ENCODE measurements around the gene WDR59.
"Not testable (repeated sequence)": the region's sequence is repeated elsewhere in the genome, so short reads cannot be mapped to it uniquely, and the experiment has no call there.

WDR59 gene

DNA sequence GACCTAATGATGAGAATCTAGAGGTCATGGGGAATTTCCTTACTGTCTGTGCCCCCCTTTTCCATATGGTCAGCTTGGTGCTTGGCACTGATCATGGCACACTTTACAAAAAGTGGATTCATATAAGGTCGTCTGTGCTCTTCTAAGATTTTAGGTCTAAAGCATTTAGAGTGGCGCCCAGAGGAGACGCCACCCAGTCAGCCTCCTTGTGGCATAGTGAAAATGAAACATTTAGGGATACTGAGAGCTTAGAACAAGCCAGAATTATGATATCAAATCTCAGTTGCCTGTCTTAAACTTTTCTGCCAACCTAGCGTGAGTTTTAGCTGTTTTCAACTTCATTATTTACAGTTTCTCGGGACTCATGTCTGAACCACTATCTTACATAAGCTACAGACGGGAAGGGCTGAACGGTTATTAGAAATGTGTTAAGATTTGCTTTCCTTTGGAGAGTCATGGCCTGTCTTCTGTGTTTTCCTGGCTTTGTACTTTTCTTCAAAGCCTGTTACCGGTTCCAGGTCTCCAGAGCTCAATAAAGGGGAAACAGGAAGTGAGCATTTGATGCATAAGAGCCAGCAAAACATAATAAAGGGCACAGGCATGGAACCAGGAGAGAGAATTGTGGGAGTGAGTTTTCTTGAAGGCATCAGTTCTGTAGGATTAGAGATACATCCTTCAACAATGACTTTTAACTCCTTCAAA, 27.6 kb upstream of the WDR59 start:
- H3K27ac ChIP-seq, result peak overlapping the region; percentile 94
- no peak for DNase-seq (ENCODE audit: low read depth, low spot score)

DNA sequence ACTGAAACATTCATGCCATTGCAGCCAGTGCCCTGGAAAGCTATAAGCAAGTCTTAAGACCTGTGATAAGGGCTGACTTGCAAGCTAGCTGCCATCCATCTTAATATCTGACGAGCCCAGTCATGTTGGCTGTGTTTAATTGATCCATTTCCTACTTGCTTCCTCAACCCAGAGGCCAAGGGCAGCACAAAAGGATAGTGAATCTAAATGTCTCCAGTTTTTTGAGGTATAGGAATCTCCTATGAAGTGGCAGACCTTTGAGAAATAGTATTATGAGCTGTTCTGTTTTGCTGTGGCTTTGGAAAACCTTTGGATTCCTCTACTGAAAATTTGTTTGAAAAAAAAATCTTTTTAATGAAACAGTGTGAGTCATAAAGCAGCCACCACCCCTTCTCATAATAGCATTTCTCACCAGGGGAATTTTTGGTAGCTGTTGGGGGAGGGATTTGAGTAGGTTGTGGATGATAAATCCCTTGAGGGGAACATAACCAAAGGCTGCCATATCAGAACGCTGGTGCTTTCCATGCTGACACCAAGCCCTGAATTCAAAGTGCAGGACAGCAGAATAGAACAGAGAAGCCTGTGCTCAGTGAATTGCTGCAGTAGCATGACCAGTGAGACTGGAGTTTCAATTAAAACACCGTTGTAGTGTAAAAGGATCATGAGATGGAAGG, 26.8 kb upstream of the WDR59 start:
- H3K27ac ChIP-seq, result peak overlapping the region; percentile 94

DNA sequence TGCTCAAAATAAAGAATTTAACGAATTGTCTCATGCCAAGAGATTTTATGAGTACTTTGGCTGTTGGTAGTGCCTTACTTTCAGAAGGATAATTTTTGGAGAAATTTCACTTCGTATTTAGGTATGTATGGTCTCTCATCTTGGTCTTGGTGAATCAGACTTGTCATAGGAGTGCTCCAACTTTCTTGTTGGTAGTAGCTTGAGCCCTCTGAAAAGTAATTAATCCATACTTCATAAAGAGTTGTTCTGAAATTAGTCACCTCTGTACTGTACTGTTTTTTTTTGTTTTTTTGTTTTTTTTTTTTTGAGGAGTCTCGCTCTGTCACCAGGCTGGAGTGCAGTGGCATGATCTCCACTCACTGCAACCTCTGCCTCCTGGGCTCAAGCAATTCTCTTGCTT, 25.5 kb upstream of the WDR59 start:
- no peak for DNase-seq (ENCODE audit: low read depth, low spot score)
- H3K27ac ChIP-seq, result peak overlapping the region; percentile 94

More for the DNA sequence above, 26.8 kb upstream of the WDR59 start:
- DNase-seq (ENCODE audit: low read depth, low spot score), result peak; percentile 73

DNA sequence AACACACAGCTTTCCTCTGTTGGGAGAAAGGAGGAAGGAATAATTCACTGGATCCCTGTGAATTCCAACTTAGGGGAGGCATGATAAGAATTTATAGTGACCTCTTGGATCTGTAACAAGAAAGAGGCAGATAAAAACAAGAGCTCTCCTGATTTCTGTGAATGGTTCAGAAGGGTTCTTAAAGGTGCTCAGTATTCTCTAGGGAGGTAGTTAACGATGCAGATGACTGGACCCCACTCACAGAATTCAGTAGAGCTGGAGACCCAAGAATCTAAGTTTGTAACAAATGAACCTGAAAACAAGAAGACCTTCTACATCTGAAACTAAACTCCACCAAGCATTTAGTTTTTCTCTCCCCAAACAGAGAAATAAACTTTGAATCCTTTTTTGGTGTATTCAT, 22.5 kb upstream of the WDR59 start:
- no peak overlapping the region for H3K27ac ChIP-seq
- DNase-seq (ENCODE audit: low read depth, low spot score), result no peak

DNA sequence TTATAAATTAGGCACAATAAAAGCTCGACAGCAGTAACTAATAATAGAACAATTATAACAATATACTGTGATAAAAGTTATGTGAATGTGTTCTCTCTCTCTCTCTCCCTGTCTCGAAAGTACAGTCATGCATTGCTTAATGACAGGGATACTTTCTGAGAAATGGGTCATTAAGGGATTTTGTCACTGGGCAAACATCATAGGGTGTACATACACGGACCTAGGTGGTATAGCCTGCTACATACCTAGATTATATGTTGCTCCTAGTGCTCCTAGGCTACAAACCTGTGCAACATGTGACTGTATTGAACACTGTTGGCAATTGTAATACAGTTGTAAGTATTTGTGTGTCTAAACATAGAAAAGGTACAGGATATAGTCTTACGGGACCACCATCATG, 20.8 kb upstream of the WDR59 start:
- no peak for DNase-seq (ENCODE audit: low read depth, low spot score)
- H3K27ac ChIP-seq, result no peak overlapping the region

DNA sequence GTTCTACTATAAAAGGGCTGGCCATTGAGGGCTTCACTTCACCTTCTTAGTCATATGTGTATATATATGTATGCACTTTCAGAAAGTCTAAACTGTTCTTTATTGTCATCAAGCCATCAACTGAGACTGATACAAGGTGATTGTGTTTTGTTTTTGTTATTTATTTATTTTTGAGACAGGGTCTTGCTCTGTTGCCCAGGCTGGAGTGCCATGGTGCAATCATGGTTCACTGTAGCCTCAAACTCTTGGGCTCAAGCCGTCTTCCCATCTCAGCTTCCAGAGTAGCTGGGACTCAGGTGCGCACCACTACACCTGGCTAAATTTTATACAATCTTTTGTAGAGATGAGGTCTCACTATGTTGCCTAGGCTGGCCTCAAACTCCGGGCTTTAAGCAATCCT, 19.5 kb upstream of the WDR59 start:
- no peak overlapping the region for H3K27ac ChIP-seq
- no peak for DNase-seq (ENCODE audit: low read depth, low spot score)

DNA sequence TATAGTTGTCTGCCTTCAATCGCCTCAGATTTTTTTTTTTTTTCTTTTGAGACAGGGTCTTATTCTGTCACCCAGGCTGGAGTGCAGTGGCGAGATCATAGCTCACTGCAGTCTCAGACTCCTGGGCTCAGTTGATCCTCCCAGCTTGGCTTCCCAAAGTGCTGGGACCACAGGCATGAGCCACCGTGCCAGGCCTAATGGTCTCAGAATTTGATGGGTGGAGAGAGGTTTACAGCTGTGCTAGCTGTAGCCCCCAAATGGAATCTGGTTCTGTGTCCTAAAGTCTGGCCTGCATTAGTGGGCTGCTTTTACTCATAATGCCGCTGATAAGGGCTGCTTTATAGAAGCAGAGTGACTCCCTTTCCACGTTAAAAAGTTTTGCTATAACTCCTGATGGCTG, 19.0 kb upstream of the WDR59 start:
- H3K27ac ChIP-seq, result no peak overlapping the region
- DNase-seq (ENCODE audit: low read depth, low spot score), result no peak

DNA sequence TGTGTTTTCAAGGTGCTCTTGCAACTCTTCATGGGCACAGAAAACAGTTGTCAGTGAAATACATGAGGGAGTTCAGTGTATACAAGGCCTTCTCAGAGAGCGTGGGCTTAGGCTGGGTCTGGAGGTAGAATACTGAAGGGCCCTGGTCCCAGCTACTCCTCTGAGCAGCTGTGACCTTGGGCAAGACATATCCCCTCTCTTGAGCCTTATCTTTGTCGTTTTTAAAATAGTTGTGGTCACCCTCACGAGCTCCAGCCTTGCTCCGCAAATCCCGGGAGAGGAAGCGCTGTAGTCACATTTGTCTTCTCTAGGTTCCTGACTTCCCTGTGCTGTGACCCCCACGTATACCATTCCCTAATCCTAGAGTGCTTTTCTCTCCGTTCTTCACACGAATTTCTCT, 17.6 kb upstream of the WDR59 start:
- no peak overlapping the region for H3K27ac ChIP-seq
- no peak for DNase-seq (ENCODE audit: low read depth, low spot score)

DNA sequence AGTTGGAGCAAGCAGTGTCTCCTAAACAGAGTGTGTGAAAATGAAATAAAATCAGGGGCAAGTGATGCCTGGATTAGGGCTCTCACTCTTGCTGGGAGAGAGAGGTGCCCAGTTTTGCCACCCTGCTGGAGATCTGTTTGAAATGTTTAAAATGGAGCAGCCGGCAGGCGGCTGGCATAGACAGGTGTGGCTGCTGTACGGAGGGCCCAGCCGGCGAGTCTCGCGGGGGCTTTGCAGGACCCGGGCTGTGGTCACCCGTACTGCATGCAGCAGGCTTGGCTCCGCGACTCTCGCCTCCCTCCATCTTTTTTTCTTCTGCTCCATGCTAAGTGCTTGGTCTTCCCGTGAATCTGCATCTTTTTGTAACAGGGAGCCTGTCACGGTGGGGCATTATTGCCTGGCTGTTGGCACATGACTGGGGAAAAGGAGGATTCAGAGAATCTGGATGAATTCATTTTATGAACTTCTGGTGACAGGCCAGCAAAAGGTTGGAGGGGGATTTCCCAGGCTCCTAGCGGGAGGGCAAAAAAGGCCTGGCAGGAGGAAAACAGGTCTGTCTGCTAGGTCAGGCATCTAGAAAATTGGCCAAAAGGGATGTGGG, 15.7 kb upstream of the WDR59 start:
- DNase-seq (ENCODE audit: low read depth, low spot score), result no peak
- H3K27ac ChIP-seq, result no peak overlapping the region

DNA sequence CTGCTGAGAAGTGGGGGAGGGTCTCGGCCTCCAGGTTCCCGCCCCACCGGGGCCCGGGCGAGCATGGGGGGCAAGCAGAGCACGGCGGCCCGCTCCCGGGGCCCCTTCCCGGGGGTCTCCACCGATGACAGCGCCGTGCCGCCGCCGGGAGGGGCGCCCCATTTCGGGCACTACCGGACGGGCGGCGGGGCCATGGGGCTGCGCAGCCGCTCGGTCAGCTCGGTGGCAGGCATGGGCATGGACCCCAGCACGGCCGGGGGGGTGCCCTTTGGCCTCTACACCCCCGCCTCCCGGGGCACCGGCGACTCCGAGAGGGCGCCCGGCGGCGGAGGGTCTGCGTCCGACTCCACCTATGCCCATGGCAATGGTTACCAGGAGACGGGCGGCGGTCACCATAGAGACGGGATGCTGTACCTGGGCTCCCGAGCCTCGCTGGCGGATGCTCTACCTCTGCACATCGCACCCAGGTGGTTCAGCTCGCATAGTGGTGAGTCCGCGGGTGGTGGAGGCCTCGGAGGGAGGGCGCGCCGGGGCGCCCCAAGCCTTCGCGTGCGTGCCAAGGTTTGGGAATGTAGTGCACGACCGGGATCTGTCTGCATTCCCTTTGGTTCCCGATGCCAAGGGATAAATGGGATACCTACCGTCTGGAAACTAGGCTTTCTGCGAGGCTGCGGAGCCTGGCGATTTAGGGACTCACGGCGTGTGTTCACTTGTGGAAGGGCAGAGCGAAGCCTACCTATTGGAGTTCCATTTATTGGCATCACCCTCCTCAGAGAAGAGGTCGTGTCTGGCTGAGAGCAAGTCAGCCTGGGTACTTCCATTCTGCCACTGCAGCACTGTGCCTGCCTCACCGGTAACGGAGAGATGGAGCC, 14.9 kb upstream of the WDR59 start:
- DNase-seq (ENCODE audit: low read depth, low spot score), result no peak
- H3K27ac ChIP-seq, result peak overlapping the region; percentile 55

DNA sequence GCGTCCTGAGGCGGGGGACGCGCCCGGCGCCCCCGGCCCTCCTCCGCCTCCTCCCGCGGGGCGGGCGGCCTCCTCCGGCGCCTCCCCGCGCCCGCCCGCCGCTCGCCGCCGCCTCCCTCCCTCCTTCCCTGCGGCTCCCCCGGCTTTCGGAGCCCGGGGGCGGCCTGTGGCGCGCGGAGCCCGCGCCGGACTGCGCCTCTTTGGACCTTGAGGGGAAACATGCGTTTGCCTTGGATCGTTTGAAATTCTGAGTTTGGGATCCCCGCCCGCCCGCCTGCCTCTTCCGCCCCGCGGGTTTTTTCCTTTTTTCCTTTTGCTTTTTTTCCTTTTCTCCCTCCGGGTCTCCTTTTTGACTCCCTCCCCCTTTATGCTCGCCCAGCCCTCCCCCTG, 14.3 kb upstream of the WDR59 start:
- H3K27ac ChIP-seq, result peak overlapping the region; percentile 55
- DNase-seq (ENCODE audit: low read depth, low spot score), result no peak

DNA sequence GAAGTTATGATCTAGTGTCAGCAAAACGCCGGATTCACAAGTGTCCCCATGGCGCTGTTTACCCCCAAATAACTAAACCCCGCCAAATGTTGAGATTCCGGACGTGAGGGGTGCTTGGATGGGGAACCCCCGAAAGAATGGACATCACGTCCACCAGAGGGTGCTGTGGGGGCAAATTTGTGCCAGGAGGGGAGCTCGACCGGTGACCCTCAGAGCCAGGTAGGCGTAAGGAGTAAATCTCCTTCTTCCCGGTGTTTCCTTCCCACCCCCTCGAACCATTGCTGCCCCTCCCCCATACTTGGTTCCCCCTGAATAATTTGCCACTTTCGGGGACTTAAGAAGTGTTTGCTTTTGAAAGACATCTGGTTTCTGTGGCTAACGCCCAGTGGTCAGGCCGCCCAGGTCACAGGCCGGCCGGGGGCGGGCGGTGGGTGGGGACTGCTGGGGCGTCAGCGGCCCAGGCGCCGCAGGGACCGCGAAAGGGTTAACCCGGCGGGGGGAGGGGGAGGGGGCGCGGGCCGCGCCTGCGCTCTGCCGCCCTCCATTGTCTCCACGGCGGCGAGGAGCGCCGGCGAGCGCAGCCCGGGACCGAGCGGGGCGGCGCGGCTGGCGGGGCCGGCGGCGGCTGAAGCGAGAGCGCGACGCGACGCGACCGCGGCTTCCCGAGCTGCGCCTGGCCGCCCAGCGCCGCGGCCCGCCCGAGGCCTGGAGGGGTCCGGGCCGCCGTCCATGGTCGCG, 13.7 kb upstream of the WDR59 start, which contains the start of gene ZNRF1:
Gene ZNRF1 (plus strand): TSS at position 544 of the 738 bp plus-strand sequence. CDS start 648 bp downstream, outside the sequence.
- peak within 1 kb of the TSS; percentile 55 for H3K27ac ChIP-seq
- DNase-seq (ENCODE audit: low read depth, low spot score), result no peak

DNA sequence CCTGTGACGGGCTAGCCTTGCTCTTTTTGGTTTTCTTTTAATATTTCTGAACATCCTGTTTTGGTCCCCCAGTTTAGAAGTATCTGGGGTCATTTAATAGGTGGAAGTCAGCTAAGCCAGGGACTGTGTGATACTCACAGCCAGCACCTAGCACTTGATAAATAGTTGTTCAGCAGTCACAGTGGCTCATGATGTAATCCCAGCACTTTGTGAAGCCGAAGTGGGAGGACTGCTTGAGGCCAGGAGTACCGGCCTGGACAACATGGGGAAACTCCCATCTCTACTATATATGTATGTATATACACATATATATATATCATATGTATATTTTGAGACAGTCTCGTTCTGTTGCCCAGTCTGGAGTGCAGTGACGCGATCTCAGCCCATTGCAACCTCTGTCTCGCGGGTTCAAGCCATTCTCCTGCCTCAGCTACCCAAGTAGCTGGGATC, 12.1 kb upstream of the WDR59 start:
- no peak overlapping the region for H3K27ac ChIP-seq
- DNase-seq (ENCODE audit: low read depth, low spot score), result no peak

DNA sequence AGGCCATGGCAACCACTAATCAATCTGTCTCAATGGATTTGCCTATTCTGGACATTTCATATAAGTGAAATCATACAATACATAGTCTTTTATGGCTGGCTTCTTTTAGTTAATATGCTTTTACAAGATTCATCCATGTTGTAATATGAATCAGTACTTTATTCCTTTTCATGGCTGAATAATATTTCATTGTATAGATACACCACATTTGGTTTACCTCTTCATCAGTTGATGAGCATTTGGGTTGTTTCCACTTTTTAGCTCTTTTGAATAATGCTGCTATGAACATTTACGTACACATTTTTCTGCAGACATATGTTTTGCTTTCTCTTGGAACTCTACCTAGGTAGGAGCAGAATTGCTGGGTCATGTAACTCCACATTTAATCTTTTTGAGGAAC, 11.1 kb upstream of the WDR59 start:
- DNase-seq (ENCODE audit: low read depth, low spot score), result no peak
- H3K27ac ChIP-seq, result no peak overlapping the region

DNA sequence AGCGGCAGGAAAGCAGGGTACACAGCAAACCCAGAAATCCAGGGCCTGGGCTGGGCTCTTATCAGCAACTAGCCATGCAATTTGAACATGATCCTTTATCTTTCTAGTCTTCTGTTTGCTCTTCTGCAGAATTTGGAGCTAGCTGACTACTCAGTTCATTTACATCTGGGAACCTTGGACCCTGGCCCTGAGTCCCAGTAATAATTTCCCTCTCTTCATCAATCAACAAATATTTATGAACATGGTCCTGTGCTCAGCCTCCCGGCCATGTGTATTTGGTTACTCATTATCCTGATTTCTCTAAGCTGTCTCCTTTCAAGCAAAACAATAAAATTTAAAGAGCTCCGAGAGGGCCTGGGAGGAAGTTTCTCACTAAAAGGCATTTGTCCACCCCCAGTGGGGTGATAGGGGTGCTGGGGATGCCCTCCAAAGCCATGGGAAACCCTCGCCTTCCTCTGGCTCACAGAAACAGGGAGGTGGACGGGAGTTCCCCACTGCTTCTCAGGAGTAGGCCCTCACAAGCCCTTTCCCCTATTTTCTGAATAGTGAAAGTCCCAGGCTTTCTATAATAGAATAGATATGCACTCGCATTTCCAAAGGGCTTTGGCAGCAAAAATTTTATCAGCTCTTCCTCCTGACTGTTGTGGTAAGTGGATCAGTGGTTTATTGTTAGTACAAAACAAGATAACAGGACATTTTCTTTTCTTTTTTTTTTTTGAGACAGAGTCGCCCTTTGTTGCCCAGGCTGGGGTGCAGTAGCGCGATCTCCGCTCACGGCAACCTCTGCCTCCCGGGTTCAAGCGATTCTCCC, 6.9 kb upstream of the WDR59 start:
- no peak for DNase-seq (ENCODE audit: low read depth, low spot score)
- H3K27ac ChIP-seq, result no peak overlapping the region

DNA sequence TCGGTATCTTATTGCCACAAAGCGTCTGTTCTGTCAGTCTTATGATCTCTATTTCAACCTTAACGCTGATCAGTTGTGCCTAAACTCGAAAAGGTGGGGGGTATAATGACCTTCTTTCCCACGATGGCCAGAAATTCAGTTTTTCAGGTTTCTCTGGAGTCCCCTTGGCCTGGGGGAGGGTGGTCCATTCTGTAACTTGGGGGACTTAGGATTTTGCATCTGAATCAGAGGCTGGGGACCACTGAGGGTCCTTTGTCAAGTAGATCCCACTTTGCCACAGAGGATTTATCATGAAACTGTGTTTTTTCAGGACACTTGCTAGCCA, 6.3 kb upstream of the WDR59 start:
- no peak for DNase-seq (ENCODE audit: low read depth, low spot score)
- no peak overlapping the region for H3K27ac ChIP-seq

DNA sequence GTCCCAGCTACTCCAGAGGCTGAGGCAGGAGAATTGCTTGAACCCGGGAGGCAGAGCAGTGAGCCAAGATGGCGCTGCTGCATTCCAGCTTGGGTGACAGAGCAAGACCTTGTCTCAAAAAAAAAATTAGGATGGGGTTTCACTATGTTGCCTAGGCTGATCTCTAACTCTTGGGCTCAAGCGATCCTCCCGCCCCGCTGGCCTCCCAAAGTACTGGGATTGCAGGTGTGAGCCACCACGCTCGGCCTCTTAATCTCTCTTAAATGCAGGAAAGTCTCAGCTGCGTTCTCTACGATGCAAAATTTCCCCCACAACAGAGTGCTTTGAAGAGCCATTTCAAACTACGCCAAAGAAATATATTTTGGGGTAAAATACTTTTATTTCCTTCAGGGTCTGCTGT, 5.9 kb upstream of the WDR59 start:
- H3K27ac ChIP-seq, result no peak overlapping the region
- DNase-seq (ENCODE audit: low read depth, low spot score), result no peak

DNA sequence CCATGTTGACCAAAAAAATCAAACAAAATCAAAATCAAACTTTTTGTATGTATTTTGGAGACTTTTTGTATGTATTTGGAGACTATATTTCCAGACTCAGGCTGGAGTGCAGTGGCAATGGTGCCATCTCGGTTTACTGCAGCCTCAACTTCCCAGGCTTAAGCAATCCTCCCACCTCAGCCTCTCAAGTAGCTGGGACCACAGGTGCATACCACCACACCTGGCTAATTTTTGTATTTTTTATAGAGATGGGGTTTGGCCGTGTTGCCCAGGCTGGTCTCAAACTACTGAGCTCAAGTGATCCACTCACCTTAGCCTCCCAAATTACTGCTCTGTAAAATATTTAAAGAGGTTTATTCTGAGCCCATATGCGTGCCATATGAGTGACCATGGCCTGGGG, 4.9 kb upstream of the WDR59 start:
- H3K27ac ChIP-seq; DNase-seq (ENCODE audit: low read depth, low spot score): not testable (repeated sequence)

DNA sequence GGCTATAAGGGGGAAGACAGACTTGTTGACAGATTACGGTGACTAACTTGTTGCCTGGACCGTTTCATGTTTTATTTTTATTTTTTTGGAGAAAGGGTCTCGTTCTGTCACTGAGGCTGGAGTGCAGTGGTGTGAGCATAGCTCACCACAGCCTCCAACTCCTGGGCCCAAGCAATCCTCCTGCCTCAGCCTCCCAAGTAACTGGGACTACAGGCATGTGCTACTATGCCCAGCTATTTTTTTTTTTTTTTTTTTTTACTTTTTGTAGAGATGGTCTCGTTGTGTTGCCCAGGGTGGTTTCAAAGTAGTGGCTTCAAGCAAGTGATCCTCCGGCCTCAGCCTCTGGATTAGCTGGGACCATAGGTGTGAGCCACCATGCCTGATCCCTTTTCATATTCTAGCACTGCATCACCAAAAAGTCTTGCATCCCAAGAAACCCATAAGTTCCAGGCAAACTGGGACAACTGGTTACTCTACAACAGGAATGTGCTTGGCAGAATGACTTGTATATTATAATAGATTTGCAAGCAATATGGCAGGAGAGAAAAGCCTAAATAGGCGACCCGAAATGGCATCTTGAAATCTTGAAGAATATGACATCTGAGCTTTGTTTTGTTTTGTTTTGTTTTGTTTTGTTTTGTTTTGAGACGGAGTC, 2.2 kb upstream of the WDR59 start:
- no peak for DNase-seq (ENCODE audit: low read depth, low spot score)
- no peak overlapping the region for H3K27ac ChIP-seq

Data from epithelial cell of prostate (primary cell).